Prostate gland (tissue), 2 donors: ENCODE results near the gene TNFRSF9.

ENCODE experiments used
- CTCF ChIP-seq, 4 experiments: fragments of 200-600 bp in 2 of 4; fragments of 450-650 bp in 2 of 4; sonication (generic) in 2 of 4; IDR thresholded peaks; 1 replicate in 3 of 4; 2 replicates in 1 of 4; pipeline ENCODE4 v1.5.1; 2016 to 2019; ENCODE audit warnings: antibody characterized with exemption in 4 of 4, mild to moderate bottlenecking in 2 of 4, moderate library complexity in 2 of 4
- POLR2AphosphoS5 ChIP-seq: sonication (generic); formaldehyde crosslinking; IDR thresholded peaks from one replicate; pipeline ENCODE4 v1.6.1; 2017; ENCODE audit warnings: antibody characterized with exemption

- TF ChIP-seq CTCF (IDR thresholded peaks at IDR 0.05) (no peak), POLR2AphosphoS5 (no peak)
These were observed 24.7 kb downstream of the TNFRSF9 start for GRCh38 chr1:7915826-7916500.
